Measurements from ENCODE around the gene SPECC1. TPM values are rescaled to one million over a fixed set of nuclear protein-coding genes. Genes with fewer than 3 reads are reported as not detected.

Gene SPECC1
- total and polyA plus RNA-seq, 2 donors (not counting 1 experiment from before 2014, with no cell fraction given) = 13.4 to 30.9 TPM

GRCh38 chr17:20210614-20211013 lies 201.5 kb downstream of the SPECC1 start:
- no peak for TF ChIP-seq CTCF (conservative IDR thresholded peaks at IDR 0.05 in 1 of 2, IDR thresholded peaks at IDR 0.05 in 1 of 2; ENCODE audit: low read depth in 1 of 2, low read length in 2 of 2)
- no peak for TF ChIP-seq EZH2 (IDR thresholded peaks at IDR 0.05; ENCODE audit: low read length, missing control alignments)
- H3K27me3 ChIP-seq (ENCODE audit: control insufficient read depth, insufficient read depth, low read length) = no peaks in the 10 kb centered on the region
- H3K4me1 ChIP-seq (ENCODE audit: control insufficient read depth, extremely low read depth, insufficient read depth, low read length) = peaks cover 9% of the 10 kb centered on the region
- H3K27ac ChIP-seq (ENCODE audit: insufficient read depth, low read length) = no peak overlapping the region
- no peaks in the 10 kb centered on the region for H3K9me3 ChIP-seq (ENCODE audit: control insufficient read depth, insufficient read depth, low read depth, low read length)
- no peaks in the 10 kb centered on the region for H4K20me1 ChIP-seq (ENCODE audit: control insufficient read depth, extremely low read depth, insufficient read depth, low read length)
- H2AFZ ChIP-seq (ENCODE audit: low read length) = no peak overlapping the region
- H3K4me3 ChIP-seq (replicated peaks in 1 of 4; ENCODE audit: control extremely low read depth in 1 of 4, insufficient read depth in 1 of 4, low read depth in 3 of 4, low read length in 4 of 4) = no peak overlapping the region
- no peak overlapping the region for H3K4me2 ChIP-seq (ENCODE audit: extremely low read depth, insufficient read depth, low read length)
- no peaks in the 10 kb centered on the region for H3K36me3 ChIP-seq (ENCODE audit: control insufficient read depth, insufficient read depth, low read length)
- DNase-seq (ENCODE audit: low read depth in 2 of 2) = no peak
- H3K79me2 ChIP-seq (ENCODE audit: control insufficient read depth, insufficient read depth, low read length) = no peaks in the 10 kb centered on the region
- H3K9ac ChIP-seq (ENCODE audit: insufficient read depth, low read length) = no peak overlapping the region

DNA sequence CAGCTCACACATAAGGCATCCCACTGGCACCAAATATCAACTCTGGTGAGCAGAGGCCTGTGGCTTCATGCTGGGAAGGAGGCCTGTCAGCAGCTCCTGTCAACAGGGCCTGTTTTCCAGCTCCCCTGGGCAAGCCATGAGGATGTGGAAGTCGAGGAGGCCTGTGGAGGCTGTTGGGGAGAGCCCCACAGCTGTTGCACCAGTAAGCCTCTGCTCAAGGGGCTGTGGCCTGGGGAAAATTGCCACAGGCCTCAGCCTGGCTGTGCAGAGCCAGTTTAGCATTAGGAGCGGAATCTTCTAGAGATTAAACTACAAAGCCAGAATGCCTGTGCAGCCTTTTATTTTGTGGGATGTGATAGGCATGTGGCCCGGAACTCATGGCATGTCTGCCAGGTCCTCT lies 202.1 kb downstream of the SPECC1 start:
- H3K4me1 ChIP-seq (ENCODE audit: control insufficient read depth, extremely low read depth, insufficient read depth, low read length) = peaks cover 6% of the 10 kb centered on the region
- H3K27ac ChIP-seq (ENCODE audit: insufficient read depth, low read length) = no peak overlapping the region
- no peak overlapping the region for H3K4me2 ChIP-seq (ENCODE audit: extremely low read depth, insufficient read depth, low read length)
- H3K36me3 ChIP-seq (ENCODE audit: control insufficient read depth, insufficient read depth, low read length) = no peaks in the 10 kb centered on the region
- no peaks in the 10 kb centered on the region for H4K20me1 ChIP-seq (ENCODE audit: control insufficient read depth, extremely low read depth, insufficient read depth, low read length)
- H3K9ac ChIP-seq (ENCODE audit: insufficient read depth, low read length) = no peak overlapping the region
- H3K79me2 ChIP-seq (ENCODE audit: control insufficient read depth, insufficient read depth, low read length) = no peaks in the 10 kb centered on the region
- TF ChIP-seq CTCF (conservative IDR thresholded peaks at IDR 0.05 in 1 of 2, IDR thresholded peaks at IDR 0.05 in 1 of 2; ENCODE audit: low read depth in 1 of 2, low read length in 2 of 2) = no peak
- no peak for TF ChIP-seq EZH2 (IDR thresholded peaks at IDR 0.05; ENCODE audit: low read length, missing control alignments)
- H2AFZ ChIP-seq (ENCODE audit: low read length) = no peak overlapping the region
- H3K27me3 ChIP-seq (ENCODE audit: control insufficient read depth, insufficient read depth, low read length) = no peaks in the 10 kb centered on the region
- H3K9me3 ChIP-seq (ENCODE audit: control insufficient read depth, insufficient read depth, low read depth, low read length) = no peaks in the 10 kb centered on the region
- H3K4me3 ChIP-seq (replicated peaks in 1 of 4; ENCODE audit: control extremely low read depth in 1 of 4, insufficient read depth in 1 of 4, low read depth in 3 of 4, low read length in 4 of 4) = no peak overlapping the region
- DNase-seq (ENCODE audit: low read depth in 2 of 2) = no peak

DNA sequence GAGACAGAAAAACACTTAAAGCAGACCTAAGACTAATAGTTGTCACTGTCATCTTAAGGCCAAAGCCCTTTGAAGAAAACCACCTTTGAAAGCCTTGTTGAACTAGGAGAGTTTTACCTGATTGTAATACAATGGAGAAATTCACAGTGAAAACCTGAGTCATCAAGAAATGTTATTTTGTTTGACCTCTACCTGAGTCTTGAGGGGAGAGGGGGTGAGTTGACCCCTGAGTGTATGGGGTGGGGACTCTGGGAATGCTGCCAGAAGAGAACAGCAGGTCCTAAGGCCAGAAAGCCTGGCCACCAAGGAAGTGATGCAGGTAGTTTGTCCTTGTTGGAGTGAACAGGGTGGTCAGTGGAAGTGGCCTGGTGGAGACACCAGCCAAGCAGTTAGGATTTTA lies 204.3 kb downstream of the SPECC1 start:
- Histone ChIP-seq H3K9ac (ENCODE audit: insufficient read depth, low read length) (no peak overlapping the region), H3K4me3 (replicated peaks in 1 of 4; ENCODE audit: control extremely low read depth in 1 of 4, insufficient read depth in 1 of 4, low read depth in 3 of 4, low read length in 4 of 4) (no peak overlapping the region), H3K27me3 (ENCODE audit: control insufficient read depth, insufficient read depth, low read length) (no peaks in the 10 kb centered on the region), H3K4me1 (ENCODE audit: control insufficient read depth, extremely low read depth, insufficient read depth, low read length) (no peaks in the 10 kb centered on the region), H4K20me1 (ENCODE audit: control insufficient read depth, extremely low read depth, insufficient read depth, low read length) (no peaks in the 10 kb centered on the region), H3K9me3 (ENCODE audit: control insufficient read depth, insufficient read depth, low read depth, low read length) (no peaks in the 10 kb centered on the region), H3K79me2 (ENCODE audit: control insufficient read depth, insufficient read depth, low read length) (no peaks in the 10 kb centered on the region), H3K36me3 (ENCODE audit: control insufficient read depth, insufficient read depth, low read length) (no peaks in the 10 kb centered on the region), H3K27ac (ENCODE audit: insufficient read depth, low read length) (no peak overlapping the region), H3K4me2 (ENCODE audit: extremely low read depth, insufficient read depth, low read length) (no peak overlapping the region), H2AFZ (ENCODE audit: low read length) (no peak overlapping the region)
- TF ChIP-seq EZH2 (IDR thresholded peaks at IDR 0.05; ENCODE audit: low read length, missing control alignments) = no peak
- TF ChIP-seq CTCF (conservative IDR thresholded peaks at IDR 0.05 in 1 of 2, IDR thresholded peaks at IDR 0.05 in 1 of 2; ENCODE audit: low read depth in 1 of 2, low read length in 2 of 2) = no peak
- DNase-seq (ENCODE audit: low read depth in 2 of 2) = no peak

Data from fibroblast of lung (primary cell).